GM12892 (cell line): ENCODE measurements around the gene SHMT2.

Experiments
- POLR2A ChIP-seq: IDR thresholded peaks from 2 replicates; pipeline ENCODE4 v1.6.1; 2011; ENCODE audit warnings: low read depth, low read length, control low read depth
- TAF1 ChIP-seq: IDR thresholded peaks from 2 replicates; pipeline ENCODE4 v1.6.1; 2011; ENCODE audit warnings: low read depth, mild to moderate bottlenecking, control low read depth, low read length, borderline replicate concordance

DNA sequence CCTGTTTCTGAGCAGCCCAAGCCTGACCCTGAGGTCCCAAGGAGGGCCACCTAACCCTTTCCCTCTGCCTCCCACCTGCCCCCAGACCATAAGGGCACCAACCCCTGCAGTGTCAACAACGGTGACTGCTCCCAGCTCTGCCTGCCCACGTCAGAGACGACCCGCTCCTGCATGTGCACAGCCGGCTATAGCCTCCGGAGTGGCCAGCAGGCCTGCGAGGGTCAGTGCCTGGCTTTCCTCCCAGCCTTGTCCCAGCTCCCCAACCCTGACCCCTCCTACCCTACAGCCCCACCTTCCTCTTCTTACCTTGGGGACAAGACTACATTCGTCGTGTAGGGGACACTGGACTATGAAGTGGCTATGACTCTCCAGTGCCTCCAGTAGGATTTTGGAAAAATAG is 48.4 kb upstream of the SHMT2 start:
- no peak for TF ChIP-seq TAF1
- no peak for TF ChIP-seq POLR2A
